PC-9 (cell line): Measurements from ENCODE around the gene COL15A1.

ENCODE experiments used
- CTCF ChIP-seq: fragments of 200-600 bp; sonication (generic); conservative IDR thresholded peaks from 2 replicates; pipeline ENCODE4 v1.6.1; 2017; ENCODE audit warnings: mixed run types, antibody characterized with exemption, mild to moderate bottlenecking, moderate library complexity
- EZH2 ChIP-seq: fragments of 200-600 bp; sonication (generic); IDR thresholded peaks from 2 replicates; pipeline ENCODE4 v1.8.0; 2017; ENCODE audit warnings: antibody characterized with exemption, low read depth

GRCh38 chr9:98942906-98943681, 613 bp upstream of the COL15A1 start:
- no peak for TF ChIP-seq CTCF
- no peak for TF ChIP-seq EZH2
